Vagina (tissue), 2 donors: ENCODE data around the gene KRTAP10-4.

ENCODE experiments used
- POLR2A ChIP-seq, 2 donors: fragments of 450-650 bp; IDR thresholded peaks; one replicate each; pipeline ENCODE4 v1.6.1; 2017; ENCODE audit warnings: antibody characterized with exemption in 2 of 2, mild to moderate bottlenecking in 2 of 2, moderate library complexity in 2 of 2
- POLR2AphosphoS5 ChIP-seq, 2 donors: sonication (generic); formaldehyde crosslinking; IDR thresholded peaks; one replicate each; pipeline ENCODE4 v1.9.0; 2017; ENCODE audit warnings: antibody characterized with exemption in 2 of 2, mild to moderate bottlenecking in 2 of 2, low read depth in 1 of 2; ENCODE audit not compliant: insufficient read depth in 1 of 2
- TF ChIP-seq, protein P1 (sequence below), 3 experiments: fragments of 450-650 bp in 2 of 3; fragments of 200-600 bp in 1 of 3; sonication (generic) in 1 of 3; IDR thresholded peaks; one replicate each; pipeline ENCODE4 v1.5.1; 2017 to 2019; ENCODE audit warnings: antibody characterized with exemption in 3 of 3, mild to moderate bottlenecking in 2 of 3, moderate library complexity in 2 of 3

GRCh38 chr21:44623575-44623974 lies 50.0 kb downstream of the KRTAP10-4 start:
- TF ChIP-seq, protein P1, sequence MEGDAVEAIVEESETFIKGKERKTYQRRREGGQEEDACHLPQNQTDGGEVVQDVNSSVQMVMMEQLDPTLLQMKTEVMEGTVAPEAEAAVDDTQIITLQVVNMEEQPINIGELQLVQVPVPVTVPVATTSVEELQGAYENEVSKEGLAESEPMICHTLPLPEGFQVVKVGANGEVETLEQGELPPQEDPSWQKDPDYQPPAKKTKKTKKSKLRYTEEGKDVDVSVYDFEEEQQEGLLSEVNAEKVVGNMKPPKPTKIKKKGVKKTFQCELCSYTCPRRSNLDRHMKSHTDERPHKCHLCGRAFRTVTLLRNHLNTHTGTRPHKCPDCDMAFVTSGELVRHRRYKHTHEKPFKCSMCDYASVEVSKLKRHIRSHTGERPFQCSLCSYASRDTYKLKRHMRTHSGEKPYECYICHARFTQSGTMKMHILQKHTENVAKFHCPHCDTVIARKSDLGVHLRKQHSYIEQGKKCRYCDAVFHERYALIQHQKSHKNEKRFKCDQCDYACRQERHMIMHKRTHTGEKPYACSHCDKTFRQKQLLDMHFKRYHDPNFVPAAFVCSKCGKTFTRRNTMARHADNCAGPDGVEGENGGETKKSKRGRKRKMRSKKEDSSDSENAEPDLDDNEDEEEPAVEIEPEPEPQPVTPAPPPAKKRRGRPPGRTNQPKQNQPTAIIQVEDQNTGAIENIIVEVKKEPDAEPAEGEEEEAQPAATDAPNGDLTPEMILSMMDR (IDR thresholded peaks at IDR 0.05) = no peak
- TF ChIP-seq POLR2AphosphoS5 (IDR thresholded peaks at IDR 0.05; ENCODE audit: insufficient read depth in 1 of 2, low read depth in 1 of 2) = no peak
- TF ChIP-seq POLR2A (IDR thresholded peaks at IDR 0.05) = no peak
